Measurements from ENCODE around the gene ROBO2.

GRCh38 chr3:76991165-76991564 is 48.7 kb upstream of the ROBO2 start:
- TF ChIP-seq, protein P1, sequence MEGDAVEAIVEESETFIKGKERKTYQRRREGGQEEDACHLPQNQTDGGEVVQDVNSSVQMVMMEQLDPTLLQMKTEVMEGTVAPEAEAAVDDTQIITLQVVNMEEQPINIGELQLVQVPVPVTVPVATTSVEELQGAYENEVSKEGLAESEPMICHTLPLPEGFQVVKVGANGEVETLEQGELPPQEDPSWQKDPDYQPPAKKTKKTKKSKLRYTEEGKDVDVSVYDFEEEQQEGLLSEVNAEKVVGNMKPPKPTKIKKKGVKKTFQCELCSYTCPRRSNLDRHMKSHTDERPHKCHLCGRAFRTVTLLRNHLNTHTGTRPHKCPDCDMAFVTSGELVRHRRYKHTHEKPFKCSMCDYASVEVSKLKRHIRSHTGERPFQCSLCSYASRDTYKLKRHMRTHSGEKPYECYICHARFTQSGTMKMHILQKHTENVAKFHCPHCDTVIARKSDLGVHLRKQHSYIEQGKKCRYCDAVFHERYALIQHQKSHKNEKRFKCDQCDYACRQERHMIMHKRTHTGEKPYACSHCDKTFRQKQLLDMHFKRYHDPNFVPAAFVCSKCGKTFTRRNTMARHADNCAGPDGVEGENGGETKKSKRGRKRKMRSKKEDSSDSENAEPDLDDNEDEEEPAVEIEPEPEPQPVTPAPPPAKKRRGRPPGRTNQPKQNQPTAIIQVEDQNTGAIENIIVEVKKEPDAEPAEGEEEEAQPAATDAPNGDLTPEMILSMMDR (IDR thresholded peaks at IDR 0.05; ENCODE audit: low read length) = no peak
- TF ChIP-seq EZH2 (IDR thresholded peaks at IDR 0.05; ENCODE audit: borderline replicate concordance, low read length) = no peak
